Adipocyte (in vitro differentiated cells): ENCODE measurements around the gene SHCBP1.

ENCODE experiments used
- DNase-seq: peaks from one replicate; pipeline ENCODE4 v3.0.0-alpha.2; 2015; ENCODE audit warnings: low read depth
- H3K27me3 ChIP-seq: replicated peaks from 2 replicates; pipeline ENCODE4 v1.7.0; 2013; ENCODE audit warnings: mild to moderate bottlenecking, low read length, moderate library complexity; ENCODE audit not compliant: control insufficient read depth, insufficient read depth
- H3K36me3 ChIP-seq: 2 replicates; pipeline ENCODE4 v1.7.0; 2013; ENCODE audit warnings: low read length, mild to moderate bottlenecking, moderate library complexity; ENCODE audit not compliant: control insufficient read depth, insufficient read depth, severe bottlenecking
- H3K4me1 ChIP-seq: 2 replicates; pipeline ENCODE4 v1.7.0; 2013; ENCODE audit warnings: mild to moderate bottlenecking, low read length, moderate library complexity; ENCODE audit not compliant: control insufficient read depth, insufficient read depth
- H3K4me3 ChIP-seq: 2 replicates; pipeline ENCODE4 v1.7.0; 2013; ENCODE audit warnings: mild to moderate bottlenecking, low read length, moderate library complexity
- H3K9ac ChIP-seq: 2 replicates; pipeline ENCODE4 v1.7.0; 2013; ENCODE audit warnings: mild to moderate bottlenecking, low read length, moderate library complexity
- H3K9me3 ChIP-seq: 2 replicates; pipeline ENCODE4 v1.7.0; 2013; ENCODE audit warnings: mild to moderate bottlenecking, low read length, moderate library complexity; ENCODE audit not compliant: control insufficient read depth

SHCBP1 gene

GRCh38 chr16:46621006-46621933 lies at the start of gene SHCBP1:
Gene SHCBP1 (minus strand): TSS chr16:46621379. CDS start chr16:46621359, 20 bp downstream.
- Histone ChIP-seq H3K9me3 (no peaks in the 10 kb centered on the region), H3K27me3 (no peaks in the 10 kb centered on the region), H3K4me1 (peaks cover 9% of the 10 kb centered on the region), H3K4me3 (peak within 1 kb of the TSS; percentile 86), H3K9ac (peak within 1 kb of the TSS; percentile 68), H3K36me3 (no peaks in the 10 kb centered on the region)
- DNase-seq: peak; percentile 98

GRCh38 chr16:46662123-46662522 lies 40.9 kb upstream of the SHCBP1 start:
- no peak for DNase-seq
- Histone ChIP-seq H3K4me1 (no peaks in the 10 kb centered on the region), H3K27me3 (no peaks in the 10 kb centered on the region), H3K36me3 (peaks cover 70% of the 10 kb centered on the region), H3K4me3 (no peak overlapping the region), H3K9me3 (no peaks in the 10 kb centered on the region), H3K9ac (no peak overlapping the region)

GRCh38 chr16:46658925-46659324 lies 37.7 kb upstream of the SHCBP1 start:
- no peaks in the 10 kb centered on the region for H3K4me1 ChIP-seq
- no peaks in the 10 kb centered on the region for H3K27me3 ChIP-seq
- no peaks in the 10 kb centered on the region for H3K9me3 ChIP-seq
- H3K9ac ChIP-seq: no peak overlapping the region
- H3K36me3 ChIP-seq: peaks cover 54% of the 10 kb centered on the region
- no peak overlapping the region for H3K4me3 ChIP-seq
- no peak for DNase-seq

GRCh38 chr16:46651305-46651704 lies 30.1 kb upstream of the SHCBP1 start:
- no peak overlapping the region for H3K9ac ChIP-seq
- H3K36me3 ChIP-seq: no peaks in the 10 kb centered on the region
- no peak for DNase-seq
- peaks cover 13% of the 10 kb centered on the region for H3K4me1 ChIP-seq
- no peaks in the 10 kb centered on the region for H3K9me3 ChIP-seq
- no peak overlapping the region for H3K4me3 ChIP-seq
- H3K27me3 ChIP-seq: no peaks in the 10 kb centered on the region

GRCh38 chr16:46650254-46650623 lies 29.1 kb upstream of the SHCBP1 start:
- Histone ChIP-seq H3K9ac (peak overlapping the region; percentile 78), H3K27me3 (no peaks in the 10 kb centered on the region), H3K36me3 (no peaks in the 10 kb centered on the region), H3K4me3 (peak overlapping the region; percentile 78), H3K9me3 (no peaks in the 10 kb centered on the region), H3K4me1 (peaks cover 13% of the 10 kb centered on the region)
- DNase-seq: no peak

GRCh38 chr16:46649588-46650253 lies 28.5 kb upstream of the SHCBP1 start:
- no peaks in the 10 kb centered on the region for H3K27me3 ChIP-seq
- H3K36me3 ChIP-seq: no peaks in the 10 kb centered on the region
- peak overlapping the region; percentile 78 for H3K9ac ChIP-seq
- peaks cover 13% of the 10 kb centered on the region for H3K4me1 ChIP-seq
- H3K9me3 ChIP-seq: no peaks in the 10 kb centered on the region
- no peak for DNase-seq
- H3K4me3 ChIP-seq: peak overlapping the region; percentile 78

- Histone ChIP-seq H3K36me3 (no peaks in the 10 kb centered on the region), H3K27me3 (no peaks in the 10 kb centered on the region), H3K9me3 (no peaks in the 10 kb centered on the region), H3K9ac (no peak overlapping the region), H3K4me3 (no peak overlapping the region), H3K4me1 (peaks cover 13% of the 10 kb centered on the region)
- no peak for DNase-seq
These were observed 27.5 kb upstream of the SHCBP1 start for GRCh38 chr16:46648656-46649055.

GRCh38 chr16:46638947-46639925 lies 18.1 kb upstream of the SHCBP1 start:
- peaks cover 6% of the 10 kb centered on the region for H3K4me1 ChIP-seq
- no peak overlapping the region for H3K9ac ChIP-seq
- H3K27me3 ChIP-seq: no peaks in the 10 kb centered on the region

GRCh38 chr16:46632778-46633733 lies 11.9 kb upstream of the SHCBP1 start:
- Histone ChIP-seq H3K4me3 (no peak overlapping the region), H3K9me3 (no peaks in the 10 kb centered on the region), H3K36me3 (no peaks in the 10 kb centered on the region), H3K27me3 (no peaks in the 10 kb centered on the region), H3K9ac (no peak overlapping the region), H3K4me1 (peaks cover 14% of the 10 kb centered on the region)
- no peak for DNase-seq

More at GRCh38 chr16:46638947-46639925, 18.1 kb upstream of the SHCBP1 start:
- H3K4me3 ChIP-seq: no peak overlapping the region
- no peaks in the 10 kb centered on the region for H3K36me3 ChIP-seq
- H3K9me3 ChIP-seq: no peaks in the 10 kb centered on the region
- DNase-seq: peak; percentile 55
